ENCODE data around the gene RAB11A. TPM values are rescaled to one million over a fixed set of nuclear protein-coding genes. Genes with fewer than 3 reads are reported as not detected.

The RAB11A gene
- polyA plus RNA-seq, 1 experiment, result 165 TPM

DNA sequence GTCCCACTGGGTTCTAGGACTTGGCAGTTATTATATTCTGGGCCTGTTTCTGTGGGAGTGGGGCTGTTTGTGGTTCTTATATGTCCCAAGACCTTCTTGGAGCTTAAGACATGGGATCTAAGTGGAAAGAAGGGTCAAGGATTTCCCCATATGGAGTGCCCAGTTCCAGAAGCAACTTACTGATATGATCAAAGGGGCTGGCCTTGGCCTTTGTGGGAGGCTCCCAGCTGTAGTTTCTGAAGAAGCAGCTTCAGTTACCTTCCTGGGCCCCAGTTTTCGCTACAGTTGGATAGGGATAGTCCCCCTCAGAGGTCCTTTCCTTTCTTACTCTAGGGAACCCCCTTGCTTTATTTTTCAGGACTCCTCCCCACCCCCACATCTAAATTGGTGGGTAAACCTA, 56.0 kb downstream of the RAB11A start:
- CTCF ChIA-PET, result interaction anchor here (1.0 kb wide), 1 partner anchor 10 kb away, joined by 5 read pairs; no protein-coding TSS in a partner anchor

DNA sequence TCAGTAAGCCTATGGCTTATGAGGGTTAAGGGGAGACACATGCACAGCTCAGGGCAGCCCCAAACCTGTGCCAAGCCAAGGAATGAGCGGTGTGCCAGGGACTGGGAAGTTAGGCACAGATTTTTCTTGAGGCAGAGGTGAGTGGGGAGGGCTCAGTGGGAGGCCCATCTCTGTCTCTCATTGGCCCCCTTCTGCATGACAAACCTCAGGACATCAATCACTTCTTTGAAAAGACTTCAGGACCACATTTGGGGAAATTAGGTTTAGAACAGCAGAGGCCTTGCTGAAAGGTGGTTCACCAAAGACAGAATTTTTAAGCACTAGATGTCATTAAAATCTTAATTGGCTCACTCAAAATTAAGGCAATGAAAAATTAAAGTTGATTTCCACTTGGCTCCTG, 57.2 kb downstream of the RAB11A start:
- Histone ChIP-seq H3K4me3 (ENCODE audit: low read depth, low read length) (no peak overlapping the region), H3K27me3 (ENCODE audit: control insufficient read depth, insufficient read depth, low read length) (no peaks in the 10 kb centered on the region), H3K36me3 (ENCODE audit: control insufficient read depth, insufficient read depth, low read length) (no peaks in the 10 kb centered on the region)
- ChIA-PET POLR2A (no interaction called here), CTCF (no interaction called here)
- TF ChIP-seq, protein P1, sequence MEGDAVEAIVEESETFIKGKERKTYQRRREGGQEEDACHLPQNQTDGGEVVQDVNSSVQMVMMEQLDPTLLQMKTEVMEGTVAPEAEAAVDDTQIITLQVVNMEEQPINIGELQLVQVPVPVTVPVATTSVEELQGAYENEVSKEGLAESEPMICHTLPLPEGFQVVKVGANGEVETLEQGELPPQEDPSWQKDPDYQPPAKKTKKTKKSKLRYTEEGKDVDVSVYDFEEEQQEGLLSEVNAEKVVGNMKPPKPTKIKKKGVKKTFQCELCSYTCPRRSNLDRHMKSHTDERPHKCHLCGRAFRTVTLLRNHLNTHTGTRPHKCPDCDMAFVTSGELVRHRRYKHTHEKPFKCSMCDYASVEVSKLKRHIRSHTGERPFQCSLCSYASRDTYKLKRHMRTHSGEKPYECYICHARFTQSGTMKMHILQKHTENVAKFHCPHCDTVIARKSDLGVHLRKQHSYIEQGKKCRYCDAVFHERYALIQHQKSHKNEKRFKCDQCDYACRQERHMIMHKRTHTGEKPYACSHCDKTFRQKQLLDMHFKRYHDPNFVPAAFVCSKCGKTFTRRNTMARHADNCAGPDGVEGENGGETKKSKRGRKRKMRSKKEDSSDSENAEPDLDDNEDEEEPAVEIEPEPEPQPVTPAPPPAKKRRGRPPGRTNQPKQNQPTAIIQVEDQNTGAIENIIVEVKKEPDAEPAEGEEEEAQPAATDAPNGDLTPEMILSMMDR (IDR thresholded peaks at IDR 0.05; ENCODE audit: insufficient read depth, low read depth, low read length), result no peak
- DNase-seq (ENCODE audit: low read depth), result no peak

More for the DNA sequence above, 56.0 kb downstream of the RAB11A start:
- no peak for DNase-seq (ENCODE audit: low read depth)
- no peaks in the 10 kb centered on the region for H3K27me3 ChIP-seq (ENCODE audit: control insufficient read depth, insufficient read depth, low read length)
- POLR2A ChIA-PET, result no interaction called here
- no peaks in the 10 kb centered on the region for H3K36me3 ChIP-seq (ENCODE audit: control insufficient read depth, insufficient read depth, low read length)
- H3K4me3 ChIP-seq (ENCODE audit: low read depth, low read length), result no peak overlapping the region
- TF ChIP-seq, protein P1 (IDR thresholded peaks at IDR 0.05; ENCODE audit: insufficient read depth, low read depth, low read length), result no peak

DNA sequence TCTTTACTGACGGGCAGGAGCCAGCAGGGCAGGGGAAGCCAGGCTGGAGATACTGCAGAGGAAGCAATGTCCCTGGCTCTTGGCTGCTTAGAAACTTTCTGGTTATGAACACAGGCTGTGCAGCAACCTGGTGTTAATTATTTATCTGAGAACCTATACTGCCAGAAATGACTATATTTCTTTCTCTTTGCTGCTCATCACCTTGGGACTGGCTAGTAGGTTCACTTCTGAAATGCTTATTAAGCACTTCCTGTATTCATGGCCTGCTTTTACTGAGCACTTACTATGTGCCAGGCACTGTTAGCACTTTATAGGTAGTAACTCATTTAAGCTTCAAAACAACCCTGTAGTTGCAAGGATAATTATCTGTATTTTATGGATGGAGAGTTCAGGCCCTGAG, 57.6 kb downstream of the RAB11A start:
- CTCF ChIA-PET, result no interaction called here
- DNase-seq (ENCODE audit: low read depth), result no peak
- POLR2A ChIA-PET, result no interaction called here
- Histone ChIP-seq H3K4me3 (ENCODE audit: low read depth, low read length) (no peak overlapping the region), H3K27me3 (ENCODE audit: control insufficient read depth, insufficient read depth, low read length) (no peaks in the 10 kb centered on the region), H3K36me3 (ENCODE audit: control insufficient read depth, insufficient read depth, low read length) (no peaks in the 10 kb centered on the region)
- TF ChIP-seq, protein P1 (IDR thresholded peaks at IDR 0.05; ENCODE audit: insufficient read depth, low read depth, low read length), result no peak

DNA sequence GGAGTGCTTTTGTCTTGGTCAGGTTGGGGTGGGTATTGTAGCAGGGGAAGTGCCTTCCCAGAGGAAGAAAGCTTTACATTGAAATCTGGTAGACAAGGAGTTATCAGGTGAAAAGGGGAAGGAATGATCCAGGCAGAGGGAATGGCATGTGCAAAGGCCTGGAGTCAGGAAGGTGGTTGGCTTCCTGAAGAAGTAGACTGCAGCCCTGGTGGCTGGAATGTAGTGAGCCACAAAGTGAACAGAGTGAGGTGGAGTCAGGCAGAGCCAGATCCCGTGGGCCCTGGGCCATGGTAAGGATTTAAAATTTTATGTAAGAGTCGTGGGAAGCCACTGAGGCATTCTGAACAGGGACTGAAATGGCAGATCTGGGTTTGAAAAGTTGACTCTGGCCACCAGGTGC, 58.3 kb downstream of the RAB11A start:
- POLR2A ChIA-PET, result no interaction called here
- Histone ChIP-seq H3K27me3 (ENCODE audit: control insufficient read depth, insufficient read depth, low read length) (no peaks in the 10 kb centered on the region), H3K4me3 (ENCODE audit: low read depth, low read length) (no peak overlapping the region), H3K36me3 (ENCODE audit: control insufficient read depth, insufficient read depth, low read length) (no peaks in the 10 kb centered on the region)
- CTCF ChIA-PET, result no interaction called here
- DNase-seq (ENCODE audit: low read depth), result no peak
- TF ChIP-seq, protein P1 (IDR thresholded peaks at IDR 0.05; ENCODE audit: insufficient read depth, low read depth, low read length), result peak; percentile 33; the same call in 1 of the 2 replicates

DNA sequence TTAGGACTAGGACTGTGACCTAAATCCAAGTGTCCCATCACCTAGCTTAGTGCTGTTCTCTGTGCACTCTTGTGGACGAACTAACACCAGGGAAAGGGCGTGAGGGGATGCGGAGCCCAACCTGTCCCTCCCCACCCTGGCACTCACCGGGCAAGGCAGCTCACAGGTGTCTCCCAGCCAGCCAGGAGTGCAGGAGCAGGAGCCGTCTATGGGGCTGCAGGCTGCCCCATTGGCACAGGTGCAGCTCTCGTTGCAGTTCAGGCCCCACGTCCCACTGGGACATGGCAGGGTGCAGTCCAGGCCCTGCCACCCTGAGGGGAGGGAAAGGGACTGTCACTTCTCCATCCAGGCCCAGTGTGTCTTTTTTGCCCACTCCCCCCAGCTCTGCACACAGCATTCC, 60.3 kb downstream of the RAB11A start:
- ChIA-PET POLR2A (no interaction called here), CTCF (interaction anchor here (0.7 kb wide), 1 partner anchor 256 kb away, joined by 3 read pairs; no protein-coding TSS in a partner anchor)
- TF ChIP-seq, protein P1 (IDR thresholded peaks at IDR 0.05; ENCODE audit: insufficient read depth, low read depth, low read length), result no peak
- H3K36me3 ChIP-seq (ENCODE audit: control insufficient read depth, insufficient read depth, low read length), result no peaks in the 10 kb centered on the region
- H3K4me3 ChIP-seq (ENCODE audit: low read depth, low read length), result no peak overlapping the region
- no peak for DNase-seq (ENCODE audit: low read depth)
- H3K27me3 ChIP-seq (ENCODE audit: control insufficient read depth, insufficient read depth, low read length), result no peaks in the 10 kb centered on the region; the same call in 1 of the 2 replicates
